HG02571 (cell line): ENCODE data around the gene NMT1.

Source experiments
- ATAC-seq: cut with Tn5 transposase; IDR thresholded peaks from one replicate; pipeline ENCODE4 v1.9.1; 2021; ENCODE audit warnings: mild to moderate bottlenecking, moderate library complexity; ENCODE audit not compliant: unreplicated experiment

Gene NMT1

GRCh38 chr17:45060797-45061605 lies at the start of gene NMT1:
Gene NMT1 (plus strand): TSS chr17:45061317. CDS start chr17:45061330, 13 bp downstream.
- peak; percentile 90 for ATAC-seq

DNA sequence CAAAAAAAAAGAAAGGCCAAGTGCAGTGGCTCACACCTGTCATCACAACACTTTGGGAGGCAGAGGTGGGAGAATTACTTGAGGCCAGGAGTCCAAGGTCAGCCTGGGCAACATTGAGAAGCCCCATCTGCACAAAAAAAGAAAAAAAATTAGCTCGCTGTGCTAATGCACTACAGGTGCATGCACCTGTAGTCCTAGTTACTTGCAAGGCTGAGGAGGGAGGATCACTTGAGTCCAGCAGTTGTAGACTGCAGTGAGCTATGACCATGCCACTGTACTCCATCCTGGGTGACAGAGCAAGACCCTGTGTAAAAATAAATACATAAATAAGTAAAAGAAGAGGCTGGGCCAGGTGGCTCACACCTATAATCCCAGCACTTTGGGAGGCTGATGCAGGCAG lies 49.4 kb upstream of the NMT1 start:
- ATAC-seq = no peak

- ATAC-seq = no peak
Observed at GRCh38 chr17:45013021-45013997, 47.8 kb upstream of the NMT1 start.

GRCh38 chr17:45016237-45016636 lies 44.9 kb upstream of the NMT1 start:
- ATAC-seq = no peak

- ATAC-seq = no peak
Observed at GRCh38 chr17:45016823-45017222, 44.3 kb upstream of the NMT1 start.

GRCh38 chr17:45018514-45018847 lies 42.6 kb upstream of the NMT1 start:
- ATAC-seq = no peak

DNA sequence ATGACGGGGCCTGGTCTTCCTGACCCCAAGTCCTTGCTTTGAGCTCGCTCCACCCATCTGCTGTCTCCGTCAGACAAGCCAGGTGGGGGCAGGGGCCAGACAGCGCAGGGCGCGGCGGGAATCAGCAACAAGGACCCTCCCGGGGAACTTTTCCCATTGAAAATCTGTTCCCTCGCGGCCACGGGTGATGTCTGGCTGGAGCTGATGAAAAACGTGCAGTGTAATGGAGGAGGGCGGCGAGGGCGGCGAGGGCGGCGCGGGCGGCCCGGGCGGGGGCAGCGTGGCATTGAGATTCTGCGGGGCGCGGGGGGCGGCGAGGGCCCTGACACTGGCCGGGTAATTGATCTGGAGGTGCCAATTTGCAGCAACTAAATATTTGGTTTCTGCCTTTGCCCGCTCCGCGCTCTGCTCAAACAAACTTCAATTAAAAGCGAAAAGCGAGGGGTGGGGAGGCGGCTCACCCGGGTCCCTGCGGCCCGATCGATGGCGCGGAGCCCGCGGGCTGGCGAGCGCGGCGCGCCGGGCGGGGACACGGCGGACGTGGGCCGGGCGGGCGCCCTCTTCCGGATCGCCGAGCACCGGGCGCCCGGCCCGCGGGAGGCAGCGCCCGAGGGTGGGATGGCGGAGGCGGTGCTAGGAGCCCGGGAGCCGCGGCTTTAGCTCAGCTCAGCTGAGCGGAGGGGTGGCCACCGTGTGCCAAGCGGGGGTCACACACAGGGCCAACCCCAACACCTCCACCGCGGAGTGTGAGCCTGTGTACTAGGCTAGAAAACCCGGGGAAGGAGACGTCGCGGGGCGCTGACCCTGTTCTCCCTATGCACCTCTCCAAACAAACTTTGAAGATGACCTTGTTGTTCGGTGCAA lies 42.0 kb upstream of the NMT1 start:
- ATAC-seq = peak; percentile 51

DNA sequence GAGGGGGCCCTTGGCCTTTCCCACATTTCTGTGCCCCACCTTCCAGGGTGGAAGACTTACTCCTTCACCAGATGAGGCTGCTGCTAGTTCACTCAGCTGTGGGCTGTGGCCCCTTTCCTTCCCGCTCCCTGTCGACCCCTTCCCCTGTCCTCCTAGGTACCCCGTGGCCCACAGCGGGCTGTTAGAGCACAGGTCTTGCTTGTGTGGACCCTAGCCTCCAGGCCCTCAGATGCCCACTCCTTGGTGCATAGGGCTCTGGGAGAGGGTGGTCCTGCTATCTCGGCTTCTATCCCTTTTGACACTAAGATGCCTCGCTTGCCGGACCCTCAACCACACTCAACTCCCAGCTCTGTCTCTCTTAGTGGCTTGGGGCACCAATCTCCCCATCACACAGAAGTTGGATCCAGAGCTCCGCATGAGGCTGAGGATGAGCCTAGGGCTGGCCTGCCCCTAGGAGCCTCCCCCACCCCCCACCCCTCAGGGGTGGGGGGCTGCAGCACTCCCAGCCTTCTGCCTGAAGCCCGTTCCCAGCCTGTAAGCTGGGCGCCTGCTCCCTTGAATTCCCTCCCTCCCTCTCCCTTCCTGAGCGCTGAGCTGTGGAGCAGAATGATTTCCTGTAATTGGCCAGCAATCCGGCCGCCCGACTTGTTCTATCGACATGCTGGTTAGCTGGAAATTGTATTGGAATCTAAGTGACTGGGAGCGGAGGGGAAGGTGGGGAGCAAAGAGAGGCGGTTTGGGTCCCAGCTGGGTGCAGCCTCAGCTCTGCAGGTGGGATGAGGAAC lies 40.6 kb upstream of the NMT1 start:
- ATAC-seq = no peak

DNA sequence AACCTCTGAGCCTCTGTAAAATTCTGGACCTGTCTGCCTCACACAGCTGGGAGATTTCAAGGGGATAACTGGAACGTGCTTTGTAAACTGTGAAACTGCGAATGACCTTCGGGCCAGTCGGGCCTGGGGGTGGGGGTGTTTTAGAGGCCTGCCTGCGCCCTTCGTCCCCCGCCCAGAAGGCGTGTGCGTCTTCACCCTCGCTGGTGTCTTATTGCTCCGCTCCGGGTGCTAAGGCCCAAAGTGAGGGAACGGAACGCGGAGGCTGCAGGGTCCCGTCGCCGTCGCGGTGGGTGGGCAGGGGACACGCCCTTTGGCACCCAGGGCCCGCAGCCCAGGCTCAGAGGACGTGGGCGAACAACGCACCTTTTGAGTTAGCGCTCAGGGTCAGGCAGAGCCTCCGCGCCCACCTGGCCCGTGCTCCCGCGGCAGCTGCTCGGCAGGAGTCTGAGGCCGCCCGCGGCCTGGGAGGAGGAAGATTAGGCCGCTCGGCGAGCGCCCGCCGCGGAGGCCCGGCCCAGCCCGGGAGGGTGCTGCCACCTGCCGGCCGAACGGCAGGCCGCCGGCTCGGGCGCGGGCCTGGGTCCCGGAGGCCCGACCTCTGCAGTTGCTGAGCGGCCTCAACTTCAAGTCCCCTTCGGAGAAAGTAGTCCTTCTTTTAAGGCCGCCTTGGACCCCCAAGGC lies 39.4 kb upstream of the NMT1 start:
- ATAC-seq = no peak

GRCh38 chr17:45022288-45022648 lies 38.8 kb upstream of the NMT1 start:
- no peak for ATAC-seq

- ATAC-seq = no peak
Observed at GRCh38 chr17:45022655-45023339, 38.3 kb upstream of the NMT1 start.

GRCh38 chr17:45029096-45029495 lies 32.0 kb upstream of the NMT1 start:
- no peak for ATAC-seq

DNA sequence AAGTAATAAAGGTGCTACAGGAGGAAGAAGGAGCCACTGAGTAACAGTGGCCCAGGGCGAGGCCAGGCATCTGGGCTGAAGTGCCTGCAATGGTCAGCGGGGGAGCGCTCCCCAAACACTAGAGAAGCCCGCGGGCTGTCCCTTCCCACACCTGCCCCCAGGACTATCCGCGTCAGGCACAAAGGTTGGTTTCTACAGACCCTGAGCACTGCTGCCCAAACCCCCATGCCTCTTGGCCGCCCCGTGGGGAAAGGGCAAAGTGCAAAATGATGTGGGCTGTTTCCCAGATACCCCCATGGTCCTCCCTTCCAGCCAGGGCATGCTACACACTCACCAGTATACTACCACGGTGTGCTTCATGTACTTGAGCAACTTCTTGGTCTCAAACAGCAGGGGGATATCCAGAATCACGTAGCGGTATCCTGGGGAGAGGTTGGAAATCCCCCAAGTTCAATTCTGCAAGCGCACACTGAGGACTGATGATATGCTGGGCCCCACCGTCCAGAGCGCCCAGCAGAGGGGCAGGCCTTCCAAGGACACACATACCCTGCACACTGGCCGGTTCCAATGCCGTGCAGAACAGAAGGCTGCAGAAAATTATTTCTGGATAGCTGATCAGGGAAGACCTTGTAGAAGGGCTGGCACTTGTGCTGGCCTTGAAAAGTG lies 31.2 kb upstream of the NMT1 start:
- no peak for ATAC-seq

- no peak for ATAC-seq
Observed at GRCh38 chr17:45030733-45031132, 30.4 kb upstream of the NMT1 start.

DNA sequence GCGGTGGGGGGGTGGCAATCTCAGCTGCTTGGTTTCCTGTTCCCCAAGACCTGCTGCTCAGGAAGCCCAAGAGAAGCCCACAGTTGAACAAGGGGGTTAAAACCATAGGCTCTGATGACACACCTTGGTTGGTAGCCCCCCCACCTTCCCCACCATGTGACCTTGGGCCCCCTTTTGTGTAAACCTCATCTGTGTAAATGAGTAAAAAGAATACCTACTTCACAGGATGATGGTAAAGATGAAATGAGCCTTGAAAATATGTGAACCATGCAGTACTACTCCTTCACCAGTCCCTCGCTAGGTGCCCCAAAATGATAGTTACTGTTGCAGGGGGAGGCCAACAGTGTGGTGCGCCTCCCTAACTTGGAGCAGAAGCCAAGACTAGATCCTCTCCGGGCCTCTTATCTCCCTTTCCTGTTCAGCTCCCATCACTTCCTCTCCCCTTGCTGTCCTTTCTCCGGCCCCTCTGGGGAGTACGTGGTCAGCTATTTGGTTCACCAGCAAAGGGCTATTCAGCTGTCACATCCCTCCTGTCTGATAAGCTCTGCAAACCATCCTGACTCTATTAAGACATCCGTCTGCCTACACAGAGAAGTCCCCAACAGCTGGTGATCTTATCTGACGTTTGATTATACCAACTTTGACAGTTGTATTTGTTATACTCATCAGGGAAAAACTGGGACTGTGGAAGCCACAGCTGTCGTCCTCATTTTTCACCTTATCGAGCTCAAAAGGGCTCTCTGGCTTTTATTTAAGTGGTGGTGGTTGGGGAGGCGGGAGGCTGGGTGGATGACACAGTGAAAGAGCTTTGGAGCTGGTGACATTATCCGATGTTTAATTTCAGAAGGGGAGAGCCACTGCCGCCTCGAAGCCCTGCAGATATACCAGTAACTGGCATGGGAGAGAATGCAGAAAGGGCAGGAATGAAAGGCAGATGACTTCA lies 29.6 kb upstream of the NMT1 start:
- ATAC-seq = no peak

DNA sequence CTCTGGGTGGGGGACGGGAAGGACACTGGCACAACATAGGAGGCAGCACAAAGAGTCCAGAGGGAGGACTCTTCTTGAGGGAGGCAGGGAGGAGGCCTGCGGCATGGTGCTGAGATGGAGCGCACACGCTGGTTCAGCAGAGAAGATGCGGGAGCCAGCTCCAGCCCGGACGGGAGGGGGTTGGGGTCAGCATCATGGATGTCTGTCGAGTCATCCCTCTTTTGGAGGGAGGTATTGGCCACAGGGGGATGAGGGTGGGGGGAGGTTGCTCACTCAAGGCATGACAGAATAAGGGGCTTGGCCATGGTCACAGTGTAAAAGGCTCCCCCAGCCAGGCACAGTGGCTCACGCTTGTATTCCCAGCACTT lies 29.0 kb upstream of the NMT1 start:
- ATAC-seq = no peak

DNA sequence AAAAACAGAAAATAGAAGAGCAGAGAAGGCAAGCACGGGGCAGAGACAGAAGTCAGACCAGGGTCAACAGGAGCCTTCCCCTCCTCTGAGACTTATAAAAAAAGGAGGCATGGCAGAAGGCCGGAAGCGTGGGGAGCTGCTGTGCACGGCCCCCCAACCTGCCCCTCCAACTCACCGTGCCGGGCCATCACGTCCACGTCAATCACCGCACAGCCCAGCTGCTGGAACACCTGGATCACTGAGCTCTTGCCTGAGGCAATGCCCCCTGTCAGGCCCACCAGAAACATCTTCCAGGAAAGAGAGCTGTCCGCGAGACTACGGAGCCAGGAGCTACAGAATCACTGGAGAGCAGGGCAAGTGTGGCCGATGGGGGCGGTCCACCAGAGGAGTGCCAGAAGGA lies 26.5 kb upstream of the NMT1 start:
- no peak for ATAC-seq

- ATAC-seq = no peak
Observed at GRCh38 chr17:45035848-45036247, 25.3 kb upstream of the NMT1 start.
